T47D (cell line): ENCODE results near the gene ORC6.

ENCODE experiments used
- DNase-seq, 2 experiments: peaks; one replicate each; pipeline versions ENCODE4 v3.0.0 to v3.0.0-alpha.2; 2011 to 2012; ENCODE audit warnings: low read depth in 1 of 2, low spot score in 1 of 2
- JUND ChIP-seq: IDR thresholded peaks from 2 replicates; pipeline ENCODE4 v1.6.1; 2012; ENCODE audit warnings: low read depth
- in situ Hi-C: cut with HindIII; loops from 2 replicates; pipeline ENCODE4 v1.10.0; 2016; ENCODE audit warnings: low sequenced_read_pairs, low pct_unique_long_range_greater_than_20kb

ORC6 gene

GRCh38 chr16:46729326-46729995, 40.0 kb downstream of the ORC6 start:
- no peak for DNase-seq
- in situ Hi-C loops = no loop called here
- TF ChIP-seq JUND = no peak

GRCh38 chr16:46730126-46730525, 40.7 kb downstream of the ORC6 start:
- TF ChIP-seq JUND = no peak
- DNase-seq = no peak
- in situ Hi-C loops = no loop called here

GRCh38 chr16:46730801-46731690, 41.6 kb downstream of the ORC6 start:
- no peak for DNase-seq
- in situ Hi-C loops = no loop called here
- TF ChIP-seq JUND = no peak

- in situ Hi-C loops = no loop called here
- TF ChIP-seq JUND = no peak
Observed at GRCh38 chr16:46731691-46732555, 42.5 kb downstream of the ORC6 start.

GRCh38 chr16:46732561-46732960, 43.1 kb downstream of the ORC6 start:
- DNase-seq = no peak
- no peak for TF ChIP-seq JUND
- in situ Hi-C loops = no loop called here

More at GRCh38 chr16:46731691-46732555, 42.5 kb downstream of the ORC6 start:
- DNase-seq = no peak

- DNase-seq = no peak
- TF ChIP-seq JUND = no peak
- in situ Hi-C loops = no loop called here
Observed at GRCh38 chr16:46733319-46733830, 43.9 kb downstream of the ORC6 start.

- in situ Hi-C loops = no loop called here
- TF ChIP-seq JUND = no peak
- DNase-seq = no peak
Observed at GRCh38 chr16:46736695-46737094, 47.2 kb downstream of the ORC6 start.

- no peak for DNase-seq
- no peak for TF ChIP-seq JUND
- in situ Hi-C loops = no loop called here
Observed at GRCh38 chr16:46737621-46738214, 48.3 kb downstream of the ORC6 start.

GRCh38 chr16:46739934-46740333, 50.5 kb downstream of the ORC6 start:
- TF ChIP-seq JUND = no peak
- in situ Hi-C loops = no loop called here
- DNase-seq = no peak

GRCh38 chr16:46743232-46743719, 53.8 kb downstream of the ORC6 start:
- DNase-seq = peak; percentile 56 to 79
- no peak for TF ChIP-seq JUND
- in situ Hi-C loops = no loop called here

- in situ Hi-C loops = no loop called here
- TF ChIP-seq JUND = no peak
- DNase-seq = no peak
Observed at GRCh38 chr16:46745617-46746016, 56.2 kb downstream of the ORC6 start.
